NB4 (cell line): Measurements from ENCODE around the gene PLEKHA5.

Experiments used
- DNase-seq: peaks from one replicate; pipeline ENCODE4 v3.0.0; 2010; ENCODE audit warnings: low read depth
- H3K4me3 ChIP-seq: one replicate; pipeline ENCODE4 v1.5.1; 2011; ENCODE audit warnings: mild to moderate bottlenecking, low read depth, low read length, moderate library complexity
- CTCF ChIP-seq: IDR thresholded peaks from one replicate; pipeline ENCODE4 v1.5.1; 2012; ENCODE audit warnings: low read depth, low read length
- MYC ChIP-seq: IDR thresholded peaks from 2 replicates; pipeline ENCODE4 v1.6.1; 2011; ENCODE audit warnings: low read depth, low read length
- POLR2A ChIP-seq: IDR thresholded peaks from 2 replicates; pipeline ENCODE4 v1.6.1; 2011; ENCODE audit warnings: mild to moderate bottlenecking; ENCODE audit not compliant: insufficient read length; ENCODE audit errors: extremely low read depth
- TF ChIP-seq, protein P1 (sequence below): IDR thresholded peaks from 2 replicates; pipeline ENCODE4 v1.6.1; 2011; ENCODE audit warnings: low read depth, low read length

Gene PLEKHA5

GRCh38 chr12:19093218-19093617 lies 36.3 kb upstream of the PLEKHA5 start:
- H3K4me3 ChIP-seq: no peak overlapping the region
- no peak for DNase-seq
- TF ChIP-seq MYC: no peak

- no peak overlapping the region for H3K4me3 ChIP-seq
- DNase-seq: no peak
- TF ChIP-seq CTCF: no peak
- TF ChIP-seq, protein P1, sequence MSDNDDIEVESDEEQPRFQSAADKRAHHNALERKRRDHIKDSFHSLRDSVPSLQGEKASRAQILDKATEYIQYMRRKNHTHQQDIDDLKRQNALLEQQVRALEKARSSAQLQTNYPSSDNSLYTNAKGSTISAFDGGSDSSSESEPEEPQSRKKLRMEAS: no peak
- no peak for TF ChIP-seq POLR2A
- TF ChIP-seq MYC: no peak
These were observed 34.2 kb upstream of the PLEKHA5 start for GRCh38 chr12:19095331-19095730.

- no peak for TF ChIP-seq MYC
- H3K4me3 ChIP-seq: no peak overlapping the region
- DNase-seq: no peak
These were observed 33.6 kb upstream of the PLEKHA5 start for GRCh38 chr12:19095756-19096480.

DNA sequence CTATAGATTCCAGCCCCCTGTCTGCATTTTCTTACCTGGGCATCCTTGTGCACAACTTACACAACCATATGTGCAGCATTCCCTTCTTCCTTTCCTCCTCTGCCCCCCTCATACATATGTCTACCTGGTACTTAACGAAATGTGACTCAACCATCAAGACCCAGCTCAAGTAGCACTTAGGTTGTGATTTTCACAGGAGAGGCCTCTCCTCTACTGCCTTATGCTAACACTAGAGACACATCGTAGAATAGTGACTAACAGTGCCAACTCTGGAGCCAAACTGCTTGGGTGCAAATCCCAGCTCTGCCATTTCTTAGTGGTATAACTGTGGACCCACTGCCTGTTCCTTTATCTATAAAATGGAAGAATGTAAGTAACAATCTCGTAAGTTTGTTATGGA lies 24.1 kb upstream of the PLEKHA5 start:
- H3K4me3 ChIP-seq: no peak overlapping the region
- DNase-seq: no peak
- no peak for TF ChIP-seq POLR2A
- TF ChIP-seq MYC: no peak
- TF ChIP-seq, protein P1: no peak
- no peak for TF ChIP-seq CTCF

- TF ChIP-seq, protein P1: no peak
- TF ChIP-seq MYC (no peak), POLR2A (no peak), CTCF (no peak)
- no peak for DNase-seq
- no peak overlapping the region for H3K4me3 ChIP-seq
These were observed 21.8 kb upstream of the PLEKHA5 start for GRCh38 chr12:19107750-19108149.

GRCh38 chr12:19110221-19110940 lies 19.2 kb upstream of the PLEKHA5 start:
- TF ChIP-seq CTCF (no peak), MYC (no peak), POLR2A (no peak)
- TF ChIP-seq, protein P1: no peak
- H3K4me3 ChIP-seq: no peak overlapping the region
- DNase-seq: no peak

GRCh38 chr12:19113464-19113863 lies 16.1 kb upstream of the PLEKHA5 start:
- DNase-seq: no peak
- TF ChIP-seq CTCF (no peak), MYC (no peak), POLR2A (no peak)
- TF ChIP-seq, protein P1: no peak
- H3K4me3 ChIP-seq: no peak overlapping the region
